Bone marrow (tissue), 2 donors: ENCODE results near the gene KIAA1210.

Experiments used
- DNase-seq, 2 donors: peaks; one replicate each; lab custom pipeline; 2025; lab: John Stamatoyannopoulos, UW

KIAA1210 gene

DNA sequence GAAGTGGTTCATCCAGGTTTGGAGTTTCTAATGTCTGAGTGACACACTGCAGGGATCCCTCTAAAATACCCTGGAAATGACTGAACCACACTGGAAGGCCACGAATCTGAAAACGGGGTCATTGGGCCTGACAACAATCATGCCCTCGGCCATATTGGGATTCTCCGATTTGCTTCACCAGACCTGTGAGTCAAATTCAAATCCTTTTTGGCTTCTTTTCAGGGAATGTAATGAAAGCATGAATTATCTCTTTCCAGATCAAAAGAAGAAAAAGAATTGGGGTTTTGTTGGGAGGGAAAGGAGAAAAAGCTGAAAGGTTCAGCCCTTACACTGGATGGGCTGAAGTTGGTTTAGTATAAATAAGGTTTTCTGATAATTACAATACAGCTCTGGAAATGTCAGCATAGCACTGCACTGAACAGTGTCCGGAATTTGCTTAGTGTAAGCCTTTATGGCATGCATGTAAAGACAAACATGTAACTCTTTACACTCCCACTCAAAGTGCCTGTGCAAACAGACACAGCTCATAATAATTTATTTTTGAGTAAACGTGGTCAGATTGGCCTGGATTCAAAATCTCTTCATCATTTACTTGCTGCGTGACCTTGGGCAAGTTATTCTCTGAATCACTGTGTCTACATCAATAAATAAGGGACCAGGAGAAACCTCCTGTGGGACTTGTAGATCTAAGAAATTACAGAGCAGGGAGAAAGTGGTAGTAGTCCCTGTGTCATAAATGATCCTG lies 33.4 kb downstream of the KIAA1210 start:
- DNase-seq, result no peak

- DNase-seq, result no peak
Observed at GRCh38 chrX:119090627-119091026, 37.0 kb downstream of the KIAA1210 start.

GRCh38 chrX:119089619-119090018 lies 38.0 kb downstream of the KIAA1210 start:
- DNase-seq, result no peak

DNA sequence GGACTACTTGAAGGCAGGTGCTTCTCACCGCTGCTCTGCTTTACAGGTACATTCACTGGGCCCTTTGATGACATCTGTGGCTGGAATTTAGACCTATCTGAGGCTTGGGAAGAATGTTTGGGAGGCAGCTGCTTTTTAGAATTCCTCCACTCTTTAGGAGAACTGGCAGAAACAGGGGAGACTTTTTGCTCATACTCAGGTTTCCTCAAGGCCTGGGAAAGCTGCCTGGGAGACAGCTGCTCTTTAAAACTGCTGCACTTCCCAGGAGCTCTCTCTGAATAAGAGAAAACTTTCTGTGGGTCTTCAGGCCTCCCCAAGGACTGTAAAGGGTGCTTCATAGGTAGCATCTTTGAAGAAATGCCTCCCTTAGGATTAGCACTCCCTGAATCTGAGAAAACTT lies 40.5 kb downstream of the KIAA1210 start:
- no peak for DNase-seq

DNA sequence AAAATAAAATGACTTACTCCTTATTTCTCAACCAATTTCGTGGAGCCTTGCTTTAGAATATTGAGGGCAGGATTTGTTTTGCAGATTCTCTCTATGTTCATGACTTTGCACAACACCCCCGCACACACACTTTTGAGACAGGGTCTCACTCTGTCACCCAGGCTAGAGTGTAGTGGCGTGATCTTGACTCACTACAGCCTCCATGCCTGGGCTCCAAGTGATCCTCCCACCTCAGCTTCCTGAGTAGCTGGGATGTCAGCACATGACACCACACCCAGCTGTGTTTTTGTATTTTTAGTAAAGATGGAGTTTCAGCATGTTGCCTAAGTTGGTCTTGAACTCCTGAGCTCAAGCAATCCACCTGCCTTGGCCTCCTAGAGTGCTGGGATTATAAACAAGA lies 42.8 kb downstream of the KIAA1210 start:
- no peak for DNase-seq

DNA sequence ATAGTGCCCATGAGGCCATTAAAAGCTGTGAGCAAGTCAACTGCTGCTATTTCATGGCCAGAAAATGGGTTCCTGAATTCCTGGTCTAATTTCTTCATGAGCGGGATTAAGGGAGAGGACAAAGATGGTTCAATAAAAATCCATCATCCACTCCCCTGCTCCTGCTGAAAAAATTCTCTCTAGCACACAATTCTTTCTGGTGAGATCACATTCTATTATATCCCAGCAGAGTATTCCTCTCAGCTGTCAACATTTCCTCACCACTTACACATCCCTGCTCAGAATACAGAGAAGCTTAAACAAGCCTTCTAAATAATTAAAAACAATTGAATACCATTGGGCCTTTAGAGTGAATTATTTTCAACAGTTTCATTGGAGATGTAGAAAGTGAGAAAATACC lies 45.3 kb downstream of the KIAA1210 start:
- no peak for DNase-seq

- DNase-seq, result no peak
Observed at GRCh38 chrX:119075270-119076025, 52.2 kb downstream of the KIAA1210 start.

GRCh38 chrX:119073911-119074310 lies 53.7 kb downstream of the KIAA1210 start:
- DNase-seq, result no peak

GRCh38 chrX:119073200-119073905 lies 54.3 kb downstream of the KIAA1210 start:
- no peak for DNase-seq

GRCh38 chrX:119072744-119073143 lies 54.9 kb downstream of the KIAA1210 start, which contains the start of gene CT47C1:
Gene CT47C1, plus strand, starts transcription at chrX:119072993. Its CDS starts 233 bp downstream, at chrX:119073226.
- no peak for DNase-seq

DNA sequence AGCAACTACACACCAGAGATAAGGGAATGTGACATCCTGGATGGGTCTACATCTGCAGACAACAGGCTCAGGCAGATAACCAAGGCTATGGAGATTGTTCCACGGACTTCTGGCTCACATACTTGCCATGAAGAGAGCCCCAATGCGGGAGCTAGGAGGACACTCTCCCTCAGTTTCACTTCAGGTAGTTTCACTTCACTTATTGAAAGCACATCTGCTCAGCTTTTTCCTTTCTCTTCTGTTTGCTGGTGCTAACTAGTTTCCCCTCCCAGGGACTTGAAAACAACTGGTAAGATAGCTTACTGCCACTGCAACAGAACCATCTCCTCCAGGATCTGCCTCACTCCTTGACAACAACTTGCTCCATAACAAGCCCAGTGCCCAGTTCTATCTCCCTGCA lies 56.2 kb downstream of the KIAA1210 start:
- no peak for DNase-seq

- DNase-seq, result no peak
Observed at GRCh38 chrX:119069762-119070161, 57.9 kb downstream of the KIAA1210 start.

GRCh38 chrX:119069128-119069527 lies 58.5 kb downstream of the KIAA1210 start:
- no peak for DNase-seq

- no peak for DNase-seq
Observed at GRCh38 chrX:119067023-119067739, 60.4 kb downstream of the KIAA1210 start.

DNA sequence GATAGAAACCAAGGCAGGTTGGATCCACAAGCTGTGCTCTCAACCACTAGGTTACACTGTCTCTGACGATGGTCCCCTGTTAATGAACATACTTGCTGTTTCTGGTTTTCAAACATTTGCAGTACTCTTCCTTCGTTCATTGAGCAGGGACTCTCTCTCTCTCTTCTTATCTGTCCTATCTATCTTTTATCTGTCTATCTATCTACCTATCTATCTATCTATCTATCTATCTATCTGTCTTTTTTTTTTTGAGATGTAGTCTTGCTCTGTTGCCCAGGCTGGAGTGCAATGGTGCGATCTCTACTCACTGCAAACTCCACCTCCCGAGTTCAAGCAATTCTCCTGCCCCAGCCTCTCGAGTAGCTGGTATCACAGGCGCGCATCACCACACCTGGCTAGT lies 64.2 kb downstream of the KIAA1210 start:
- DNase-seq, result no peak

GRCh38 chrX:119062750-119063374 lies 64.8 kb downstream of the KIAA1210 start:
- no peak for DNase-seq

GRCh38 chrX:119055687-119056086 lies 71.9 kb downstream of the KIAA1210 start:
- DNase-seq, result no peak

GRCh38 chrX:119045884-119046283 lies 81.7 kb downstream of the KIAA1210 start:
- DNase-seq, result no peak

GRCh38 chrX:119042996-119043395 lies 84.6 kb downstream of the KIAA1210 start:
- no peak for DNase-seq

- DNase-seq, result no peak
Observed at GRCh38 chrX:119042040-119042439, 85.6 kb downstream of the KIAA1210 start.

GRCh38 chrX:119041175-119041574 lies 86.4 kb downstream of the KIAA1210 start:
- peak in 1 of 2 donors; percentile 2 for DNase-seq

DNA sequence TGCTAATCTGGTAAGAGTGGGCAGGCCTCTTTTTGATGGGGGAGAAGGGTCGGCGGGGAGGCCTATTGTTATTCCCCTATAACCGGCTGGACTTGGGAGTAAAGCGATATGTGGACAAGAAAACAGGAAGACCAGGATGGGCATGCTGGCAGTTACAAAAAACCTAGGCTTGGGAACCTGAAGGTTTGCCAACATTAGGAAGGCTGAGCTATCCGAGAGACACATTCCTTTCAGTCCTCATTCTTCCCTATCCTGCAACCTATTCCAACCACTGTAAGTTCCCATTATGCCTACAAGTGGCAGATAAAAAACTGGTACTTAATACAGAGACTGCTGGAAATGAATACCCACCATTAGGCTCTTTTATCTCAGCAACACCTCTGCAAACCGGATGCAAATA lies 87.2 kb downstream of the KIAA1210 start:
- no peak for DNase-seq
